SK-N-SH (cell line): ENCODE measurements around the gene NAV2. TPM values are rescaled to one million over a fixed set of nuclear protein-coding genes. Genes with fewer than 3 reads are reported as not detected.

Experiments used
- CTCF ChIA-PET: fragments of 300-600, 350-600 bp; formaldehyde crosslinking; extraction: SDS; loops from one replicate; lab custom pipeline; 2021; lab: Yijun Ruan, JAX
- POLR2A ChIA-PET: fragments of 350-600 bp; sonication (Branson Sonifier 250); formaldehyde crosslinking; extraction: SDS; loops from one replicate; lab custom pipeline; 2020; ENCODE audit warnings: antibody characterized with exemption, inconsistent platforms; lab: Yijun Ruan, JAX
- DNase-seq: peaks from one replicate; pipeline ENCODE4 v3.0.0; 2012
- H2AFZ ChIP-seq: fragments of 200-600 bp; sonication (generic); 2 replicates; pipeline ENCODE4 v1.8.1; 2016; ENCODE audit warnings: antibody characterized with exemption, mild to moderate bottlenecking, low read depth
- H3F3A ChIP-seq: fragments of 200-600 bp; sonication (generic); replicated peaks from 2 replicates; pipeline ENCODE3; 2016; ENCODE audit warnings: antibody characterized with exemption, mild to moderate bottlenecking; ENCODE audit not compliant: insufficient read depth
- H3K27ac ChIP-seq, 2 experiments: fragments of 200-500 bp in 1 of 2; fragments of 200-600 bp in 1 of 2; sonication (Bioruptor generic) in 1 of 2; sonication (generic), shearing (Covaris generic) in 1 of 2; 2 replicates each; pipeline versions ENCODE4 v1.5.1 to v1.6.1; 2014 to 2016; ENCODE audit warnings: low read depth in 2 of 2, inconsistent platforms in 1 of 2, low read length in 1 of 2, mild to moderate bottlenecking in 1 of 2, mixed read lengths in 1 of 2
- H3K27me3 ChIP-seq: fragments of 200-600 bp; sonication (generic), shearing (Covaris generic); 2 replicates; pipeline ENCODE4 v1.6.1; 2016; ENCODE audit warnings: mixed run types; ENCODE audit not compliant: insufficient read depth
- H3K36me3 ChIP-seq, 2 experiments: fragments of 200-500 bp in 1 of 2; fragments of 200-600 bp in 1 of 2; sonication (Bioruptor generic) in 1 of 2; sonication (generic) in 1 of 2; replicated peaks in 1 of 2; 2 replicates each; pipeline versions ENCODE3 to v1.5.1; 2014 to 2016; ENCODE audit warnings: low read length in 1 of 2, mild to moderate bottlenecking in 1 of 2; ENCODE audit not compliant: insufficient read depth in 2 of 2, control insufficient read depth in 1 of 2
- H3K4me1 ChIP-seq, 2 experiments: fragments of 200-500 bp in 1 of 2; fragments of 200-600 bp in 1 of 2; sonication (Bioruptor generic) in 1 of 2; sonication (generic), shearing (Covaris generic) in 1 of 2; 2 replicates each; pipeline versions ENCODE4 v1.5.1 to v1.6.1; 2014 to 2016; ENCODE audit warnings: low read depth in 1 of 2, low read length in 1 of 2, mixed run types in 1 of 2; ENCODE audit not compliant: insufficient read depth in 2 of 2, control insufficient read depth in 1 of 2
- H3K4me2 ChIP-seq: fragments of 200-600 bp; sonication (generic), shearing (Covaris generic); 2 replicates; pipeline ENCODE4 v1.6.1; 2017; ENCODE audit warnings: mixed run types
- H3K4me3 ChIP-seq, 2 experiments: fragments of 200-500 bp in 1 of 2; fragments of 200-600 bp in 1 of 2; sonication (Bioruptor generic) in 1 of 2; sonication (generic), shearing (Covaris generic) in 1 of 2; 2 replicates each; pipeline versions ENCODE4 v1.5.1 to v1.8.1; 2014 to 2016; ENCODE audit warnings: low read depth in 2 of 2, inconsistent platforms in 1 of 2, low read length in 1 of 2, mild to moderate bottlenecking in 1 of 2, mixed read lengths in 1 of 2, moderate library complexity in 1 of 2
- H3K79me2 ChIP-seq: fragments of 200-600 bp; sonication (generic); 2 replicates; pipeline ENCODE4 v1.8.1; 2017; ENCODE audit warnings: mild to moderate bottlenecking; ENCODE audit not compliant: insufficient read depth
- H3K9ac ChIP-seq: fragments of 200-600 bp; sonication (generic); 2 replicates; pipeline ENCODE4 v1.6.1; 2017; ENCODE audit warnings: mixed run types
- H3K9me2 ChIP-seq: fragments of 200-600 bp; sonication (generic); 2 replicates; pipeline ENCODE4 v1.6.1; 2017; ENCODE audit warnings: mixed run types
- H3K9me3 ChIP-seq: fragments of 200-600 bp; sonication (generic); 2 replicates; pipeline ENCODE4 v1.6.1; 2017; ENCODE audit warnings: mixed run types, mild to moderate bottlenecking, moderate library complexity
- H4K20me1 ChIP-seq: fragments of 200-600 bp; sonication (generic); 2 replicates; pipeline ENCODE4 v1.6.1; 2017; ENCODE audit warnings: mild to moderate bottlenecking, mixed run types; ENCODE audit not compliant: insufficient read depth
- EP300 ChIP-seq, 2 experiments: IDR thresholded peaks; 2 replicates each; pipeline versions ENCODE4 v1.4.0 to v1.6.1; 2012; ENCODE audit warnings: borderline replicate concordance in 1 of 2, low read depth in 1 of 2, low read length in 1 of 2
- EZH2phosphoT487 ChIP-seq: fragments of 200-600 bp; sonication (generic); IDR thresholded peaks from 2 replicates; pipeline ENCODE4 v1.6.1; 2017; ENCODE audit warnings: low read depth, mixed run types, mild to moderate bottlenecking, antibody characterized with exemption, moderate library complexity, borderline replicate concordance
- FOSL2 ChIP-seq: IDR thresholded peaks from 2 replicates; pipeline ENCODE4 v1.4.0; 2012; ENCODE audit warnings: low read depth, mild to moderate bottlenecking, moderate library complexity, borderline replicate concordance
- FOXM1 ChIP-seq: IDR thresholded peaks from 2 replicates; pipeline ENCODE4 v1.4.0; 2012; ENCODE audit warnings: low read depth, mild to moderate bottlenecking
- GABPA ChIP-seq: IDR thresholded peaks from 2 replicates; pipeline ENCODE4 v1.4.0; 2012; ENCODE audit warnings: low read depth, mild to moderate bottlenecking
- GATA2 ChIP-seq: sonication (generic); formaldehyde crosslinking; IDR thresholded peaks from 2 replicates; pipeline ENCODE4 v1.5.0; 2020; ENCODE audit warnings: mild to moderate bottlenecking, missing genetic modification reagents
- MEF2A ChIP-seq: IDR thresholded peaks from 2 replicates; pipeline ENCODE4 v1.4.0; 2012; ENCODE audit warnings: low read depth, borderline replicate concordance
- MXI1 ChIP-seq: IDR thresholded peaks from 2 replicates; pipeline ENCODE4 v1.6.1; 2012; ENCODE audit warnings: mild to moderate bottlenecking, low read depth, low read length, improper control_type of control experiment
- NRF1 ChIP-seq: IDR thresholded peaks from 2 replicates; pipeline ENCODE4 v1.6.1; 2012; ENCODE audit warnings: low read depth, mild to moderate bottlenecking, low read length
- POLR2AphosphoS5 ChIP-seq: IDR thresholded peaks from 2 replicates; pipeline ENCODE4 v1.6.1; 2012; ENCODE audit warnings: low read depth, low read length
- RAD21 ChIP-seq: IDR thresholded peaks from 2 replicates; pipeline ENCODE4 v1.6.1; 2012; ENCODE audit warnings: mild to moderate bottlenecking, low read length
- RCOR1 ChIP-seq: fragments of 150-350 bp; IDR thresholded peaks from 2 replicates; pipeline ENCODE4 v1.6.1; 2017; ENCODE audit warnings: antibody characterized with exemption, low read length
- SMC3 ChIP-seq: IDR thresholded peaks from 2 replicates; pipeline ENCODE4 v1.6.1; 2012; ENCODE audit warnings: low read depth, low read length, improper control_type of control experiment
- TAF1 ChIP-seq: IDR thresholded peaks from 2 replicates; pipeline ENCODE4 v1.6.1; 2012; ENCODE audit warnings: low read depth, mild to moderate bottlenecking, low read length, moderate library complexity, borderline replicate concordance
- TCF12 ChIP-seq: IDR thresholded peaks from 2 replicates; pipeline ENCODE4 v1.4.0; 2012
- TEAD4 ChIP-seq: IDR thresholded peaks from 2 replicates; pipeline ENCODE4 v1.4.0; 2012; ENCODE audit warnings: mild to moderate bottlenecking, borderline replicate concordance; ENCODE audit not compliant: insufficient read depth
- WGBS: methylation state at CpG from one replicate; pipeline ENCODE4 v1.1.6; 2017; ENCODE audit warnings: low lambda C conversion rate; 5-methylcytosine and 5-hydroxymethylcytosine counted together
- polyA plus RNA-seq, 3 experiments: library from polyadenylated mRNA; depleted of rRNA; stranded (reverse); fragments of >200 nt; gene quantifications; 2 replicates each; pipeline ENCODE4 v1.2.3, GENCODE V29; 2012
- TF ChIP-seq, protein P1 (sequence below): IDR thresholded peaks from 2 replicates; pipeline ENCODE4 v1.4.0; 2012; ENCODE audit warnings: low read depth
- TF ChIP-seq, protein P2 (sequence below): IDR thresholded peaks from 2 replicates; pipeline ENCODE4 v1.6.1; 2012; ENCODE audit warnings: mild to moderate bottlenecking, low read depth, low read length, moderate library complexity
- TF ChIP-seq, protein P3 (sequence below): fragments of 150-350 bp; IDR thresholded peaks from 2 replicates; pipeline ENCODE4 v1.6.1; 2017; ENCODE audit warnings: antibody characterized with exemption, low read length, low read depth, borderline replicate concordance

NAV2 gene
- polyA plus RNA-seq, 1 of the 3 experiments (the other 2 are of a cell fraction), result 26.2 TPM

DNA sequence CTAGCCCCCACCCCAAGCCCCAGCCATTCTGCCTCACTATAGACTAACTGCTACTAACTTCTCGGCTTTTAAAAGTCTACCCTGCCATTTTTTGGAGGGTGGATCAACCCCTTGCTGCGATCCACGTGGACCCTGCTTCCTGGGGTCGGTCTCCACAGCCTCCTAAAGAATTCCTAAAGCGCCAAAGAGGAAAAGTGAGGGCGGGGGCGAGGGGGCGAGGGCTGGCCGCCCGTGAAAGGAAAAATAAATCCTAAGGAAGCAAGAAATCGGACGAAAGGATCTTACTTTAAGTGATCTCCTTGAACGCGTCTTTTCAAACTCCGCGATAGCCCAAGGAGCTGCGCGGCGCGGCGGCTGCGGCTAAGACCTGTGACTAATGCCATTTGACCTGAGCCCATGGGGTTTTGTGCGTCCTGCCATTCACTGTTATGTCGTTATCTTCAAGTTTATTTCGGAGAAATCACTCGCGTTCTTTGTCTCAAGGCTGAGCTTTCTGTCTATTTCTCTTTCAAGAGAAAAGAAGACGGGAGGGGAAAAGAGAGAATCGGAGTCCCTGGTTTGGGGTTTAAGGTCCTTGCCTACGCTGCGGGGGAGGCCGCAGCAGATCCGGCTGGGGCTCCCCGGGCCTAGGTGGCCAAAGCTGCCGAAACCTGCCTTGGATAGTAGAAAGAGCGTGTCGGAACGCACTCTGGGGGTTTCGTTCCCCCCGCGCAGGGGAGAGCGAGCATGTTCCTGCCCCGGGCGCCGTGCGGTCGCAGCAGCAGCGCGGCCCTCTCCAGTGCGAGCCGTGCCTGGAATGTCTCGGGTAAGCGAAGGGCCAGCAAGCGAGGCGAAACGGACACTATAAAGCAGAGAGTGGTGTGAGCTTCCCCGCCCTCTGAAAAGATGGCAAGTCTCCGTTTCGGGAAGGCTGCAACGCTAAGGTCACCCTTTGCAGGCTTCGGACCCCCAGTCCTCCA lies 450.5 kb downstream of the NAV2 start:
- CTCF ChIA-PET, result interaction anchor here (0.9 to 4.6 kb wide), 8 partner anchors 8 to 191 kb away, joined by 3 to 38 read pairs (median 5); no protein-coding TSS in a partner anchor
- Histone ChIP-seq H3K9ac (no peak overlapping the region), H3K27me3 (peaks cover 61% of the 10 kb centered on the region), H3K27ac (no peak overlapping the region), H3K4me1 (peaks cover 0 to 16% of the 10 kb centered on the region in 2 experiments; a peak in 2 of 4 replicates), H3K9me2 (no peaks in the 10 kb centered on the region), H3K4me2 (peak overlapping the region; percentile 70; the same call in 1 of the 2 replicates), H3F3A (no peaks in the 10 kb centered on the region), H3K9me3 (no peaks in the 10 kb centered on the region), H4K20me1 (no peaks in the 10 kb centered on the region), H2AFZ (no peak overlapping the region), H3K36me3 (no peaks in the 10 kb centered on the region), H3K79me2 (no peaks in the 10 kb centered on the region), H3K4me3 (peak overlapping the region; percentile 26 to 28; a peak in 3 of 4 replicates)
- WGBS, result 56% methylated on average over 57 of the region's 61 CpGs
- DNase-seq, result peak; percentile 64
- POLR2A ChIA-PET, result interaction anchor here (0.5 kb wide), 1 partner anchor 32 kb away, joined by 3 read pairs; no protein-coding TSS in a partner anchor
- TF ChIP-seq EZH2phosphoT487 (peak; percentile 67; the same call in 1 of the 2 replicates), FOXM1 (no peak), EP300 (IDR thresholded peaks at IDR 0.05; ENCODE audit: borderline replicate concordance in 1 of 2, low read depth in 1 of 2, low read length in 1 of 2) (no peak), RAD21 (no peak)

DNA sequence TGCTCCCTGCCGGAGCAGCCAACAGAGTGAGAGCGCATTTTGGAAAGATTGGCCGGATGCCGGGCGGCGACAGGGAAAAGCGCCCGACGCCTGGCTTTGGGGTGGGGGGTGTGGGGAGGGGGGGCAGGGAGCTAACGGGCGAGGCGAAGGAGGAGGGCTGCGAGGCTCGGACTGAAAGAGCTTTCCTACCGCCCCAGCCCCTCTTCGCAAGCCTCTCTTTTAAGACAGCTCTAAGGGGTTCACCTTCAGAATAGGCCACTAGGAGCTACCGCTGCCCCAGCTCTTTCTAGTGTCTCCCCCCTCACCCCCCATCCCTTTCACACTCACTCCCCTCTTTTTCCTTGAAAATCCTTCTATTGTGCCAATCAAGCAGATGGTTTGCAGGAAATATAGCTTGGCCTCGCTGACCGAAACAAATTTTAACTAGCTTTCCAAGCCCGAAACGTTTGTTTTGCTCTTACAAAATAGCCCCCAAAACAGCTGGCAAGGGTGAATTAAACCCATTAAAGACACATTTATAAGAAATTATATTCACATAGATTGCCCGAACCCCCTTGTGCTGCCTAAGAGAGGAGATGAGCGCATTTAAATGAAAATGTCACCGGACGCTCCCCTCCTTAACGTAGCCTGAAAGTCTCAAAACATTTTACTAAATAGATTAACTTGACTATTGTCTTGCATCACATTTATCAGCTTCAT lies 451.3 kb downstream of the NAV2 start:
- no peaks in the 10 kb centered on the region for H4K20me1 ChIP-seq
- H3K36me3 ChIP-seq, result no peaks in the 10 kb centered on the region
- H3K27me3 ChIP-seq, result peaks cover 59% of the 10 kb centered on the region
- no peaks in the 10 kb centered on the region for H3F3A ChIP-seq
- no peak overlapping the region for H3K9ac ChIP-seq
- no peak overlapping the region for H3K4me2 ChIP-seq
- H3K9me3 ChIP-seq, result no peaks in the 10 kb centered on the region
- no peak for DNase-seq
- H2AFZ ChIP-seq, result no peak overlapping the region
- H3K79me2 ChIP-seq, result no peaks in the 10 kb centered on the region
- H3K9me2 ChIP-seq, result no peaks in the 10 kb centered on the region
- H3K4me1 ChIP-seq, result peaks cover 0 to 16% of the 10 kb centered on the region in 2 experiments; a peak in 2 of 4 replicates
- H3K4me3 ChIP-seq, result no peak overlapping the region; a peak in 1 of 4 replicates
- ChIA-PET CTCF (interaction anchor here (0.9 to 4.6 kb wide), 8 partner anchors 9 to 1318 kb away, joined by 3 to 38 read pairs (median 4); no protein-coding TSS in a partner anchor), POLR2A (interaction anchor here (0.5 kb wide), 1 partner anchor 32 kb away, joined by 3 read pairs; no protein-coding TSS in a partner anchor)
- no peak overlapping the region for H3K27ac ChIP-seq
- 75% methylated on average over 26 of the region's 26 CpGs for WGBS
- TF ChIP-seq POLR2AphosphoS5 (no peak), TEAD4 (no peak), MEF2A (no peak), TAF1 (no peak), TCF12 (no peak), MXI1 (no peak), RCOR1 (no peak), FOSL2 (no peak), NRF1 (no peak), SMC3 (no peak), EP300 (IDR thresholded peaks at IDR 0.05; ENCODE audit: borderline replicate concordance in 1 of 2, low read depth in 1 of 2, low read length in 1 of 2) (no peak), GATA2 (CRISPR knock-in tag) (no peak), GABPA (no peak), RAD21 (no peak)
- TF ChIP-seq, protein P1, sequence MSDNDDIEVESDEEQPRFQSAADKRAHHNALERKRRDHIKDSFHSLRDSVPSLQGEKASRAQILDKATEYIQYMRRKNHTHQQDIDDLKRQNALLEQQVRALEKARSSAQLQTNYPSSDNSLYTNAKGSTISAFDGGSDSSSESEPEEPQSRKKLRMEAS, result no peak
- TF ChIP-seq, protein P2, sequence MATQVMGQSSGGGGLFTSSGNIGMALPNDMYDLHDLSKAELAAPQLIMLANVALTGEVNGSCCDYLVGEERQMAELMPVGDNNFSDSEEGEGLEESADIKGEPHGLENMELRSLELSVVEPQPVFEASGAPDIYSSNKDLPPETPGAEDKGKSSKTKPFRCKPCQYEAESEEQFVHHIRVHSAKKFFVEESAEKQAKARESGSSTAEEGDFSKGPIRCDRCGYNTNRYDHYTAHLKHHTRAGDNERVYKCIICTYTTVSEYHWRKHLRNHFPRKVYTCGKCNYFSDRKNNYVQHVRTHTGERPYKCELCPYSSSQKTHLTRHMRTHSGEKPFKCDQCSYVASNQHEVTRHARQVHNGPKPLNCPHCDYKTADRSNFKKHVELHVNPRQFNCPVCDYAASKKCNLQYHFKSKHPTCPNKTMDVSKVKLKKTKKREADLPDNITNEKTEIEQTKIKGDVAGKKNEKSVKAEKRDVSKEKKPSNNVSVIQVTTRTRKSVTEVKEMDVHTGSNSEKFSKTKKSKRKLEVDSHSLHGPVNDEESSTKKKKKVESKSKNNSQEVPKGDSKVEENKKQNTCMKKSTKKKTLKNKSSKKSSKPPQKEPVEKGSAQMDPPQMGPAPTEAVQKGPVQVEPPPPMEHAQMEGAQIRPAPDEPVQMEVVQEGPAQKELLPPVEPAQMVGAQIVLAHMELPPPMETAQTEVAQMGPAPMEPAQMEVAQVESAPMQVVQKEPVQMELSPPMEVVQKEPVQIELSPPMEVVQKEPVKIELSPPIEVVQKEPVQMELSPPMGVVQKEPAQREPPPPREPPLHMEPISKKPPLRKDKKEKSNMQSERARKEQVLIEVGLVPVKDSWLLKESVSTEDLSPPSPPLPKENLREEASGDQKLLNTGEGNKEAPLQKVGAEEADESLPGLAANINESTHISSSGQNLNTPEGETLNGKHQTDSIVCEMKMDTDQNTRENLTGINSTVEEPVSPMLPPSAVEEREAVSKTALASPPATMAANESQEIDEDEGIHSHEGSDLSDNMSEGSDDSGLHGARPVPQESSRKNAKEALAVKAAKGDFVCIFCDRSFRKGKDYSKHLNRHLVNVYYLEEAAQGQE, result no peak
- TF ChIP-seq, protein P3, sequence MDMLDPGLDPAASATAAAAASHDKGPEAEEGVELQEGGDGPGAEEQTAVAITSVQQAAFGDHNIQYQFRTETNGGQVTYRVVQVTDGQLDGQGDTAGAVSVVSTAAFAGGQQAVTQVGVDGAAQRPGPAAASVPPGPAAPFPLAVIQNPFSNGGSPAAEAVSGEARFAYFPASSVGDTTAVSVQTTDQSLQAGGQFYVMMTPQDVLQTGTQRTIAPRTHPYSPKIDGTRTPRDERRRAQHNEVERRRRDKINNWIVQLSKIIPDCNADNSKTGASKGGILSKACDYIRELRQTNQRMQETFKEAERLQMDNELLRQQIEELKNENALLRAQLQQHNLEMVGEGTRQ, result no peak
